ENCODE measurements around the gene FNIP1.
"Not testable (repeated sequence)": the region's sequence is repeated elsewhere in the genome, so short reads cannot be mapped to it uniquely, and the experiment has no call there.

FNIP1 gene
- 55.6 to 69.1 (median 63.4) reads per million in 4 donors for total RNA-seq

- peak; percentile 97 to 98 (median 97) for DNase-seq
Measured at GRCh38 chr5:131796793-131797693, at the start of gene FNIP1. FNIP1 (minus strand) TSS chr5:131797017; CDS start chr5:131796921, 96 bp downstream.

GRCh38 chr5:131846536-131846935, 49.7 kb upstream of the FNIP1 start:
- DNase-seq, result no peak

- no peak for DNase-seq
Measured at GRCh38 chr5:131845828-131846227, 49.0 kb upstream of the FNIP1 start.

- DNase-seq, result not testable (repeated sequence)
Measured at GRCh38 chr5:131842971-131843370, 46.2 kb upstream of the FNIP1 start.

GRCh38 chr5:131832702-131833101, 35.9 kb upstream of the FNIP1 start:
- DNase-seq, result not testable (repeated sequence)

- no peak for DNase-seq
Measured at GRCh38 chr5:131825404-131826013, 28.7 kb upstream of the FNIP1 start.

- DNase-seq, result no peak
Measured at GRCh38 chr5:131824631-131825030, 27.8 kb upstream of the FNIP1 start.

GRCh38 chr5:131821221-131821620, 24.4 kb upstream of the FNIP1 start:
- DNase-seq, result no peak

GRCh38 chr5:131818001-131818724, 21.3 kb upstream of the FNIP1 start:
- DNase-seq, result no peak

GRCh38 chr5:131814990-131815389, 18.2 kb upstream of the FNIP1 start:
- no peak for DNase-seq

- DNase-seq, result no peak
Measured at GRCh38 chr5:131812371-131813160, 15.7 kb upstream of the FNIP1 start.

- DNase-seq, result peak in 1 of 5 donors; percentile 17
Measured at GRCh38 chr5:131810510-131811249, 13.9 kb upstream of the FNIP1 start.

- peak in 2 of 5 donors; percentile 20 to 31 for DNase-seq
Measured at GRCh38 chr5:131795879-131796792, 681 bp downstream of the FNIP1 start.

GRCh38 chr5:131795228-131795627, 1.6 kb downstream of the FNIP1 start:
- no peak for DNase-seq

- DNase-seq, result no peak
Measured at GRCh38 chr5:131794586-131794985, 2.2 kb downstream of the FNIP1 start.

- no peak for DNase-seq
Measured at GRCh38 chr5:131792896-131793295, 3.9 kb downstream of the FNIP1 start.

- DNase-seq, result no peak
Measured at GRCh38 chr5:131791866-131792265, 5.0 kb downstream of the FNIP1 start.

- DNase-seq, result no peak
Measured at GRCh38 chr5:131790550-131790949, 6.3 kb downstream of the FNIP1 start.

GRCh38 chr5:131789765-131790164, 7.1 kb downstream of the FNIP1 start:
- no peak for DNase-seq

GRCh38 chr5:131787736-131788135, 9.1 kb downstream of the FNIP1 start:
- no peak for DNase-seq
